Central memory CD4-positive, alpha-beta T cell (primary cell): ENCODE results near the gene CHST8.

Experiments used
- DNase-seq: peaks from one replicate; pipeline ENCODE4 v3.0.0; 2022

The CHST8 gene

DNA sequence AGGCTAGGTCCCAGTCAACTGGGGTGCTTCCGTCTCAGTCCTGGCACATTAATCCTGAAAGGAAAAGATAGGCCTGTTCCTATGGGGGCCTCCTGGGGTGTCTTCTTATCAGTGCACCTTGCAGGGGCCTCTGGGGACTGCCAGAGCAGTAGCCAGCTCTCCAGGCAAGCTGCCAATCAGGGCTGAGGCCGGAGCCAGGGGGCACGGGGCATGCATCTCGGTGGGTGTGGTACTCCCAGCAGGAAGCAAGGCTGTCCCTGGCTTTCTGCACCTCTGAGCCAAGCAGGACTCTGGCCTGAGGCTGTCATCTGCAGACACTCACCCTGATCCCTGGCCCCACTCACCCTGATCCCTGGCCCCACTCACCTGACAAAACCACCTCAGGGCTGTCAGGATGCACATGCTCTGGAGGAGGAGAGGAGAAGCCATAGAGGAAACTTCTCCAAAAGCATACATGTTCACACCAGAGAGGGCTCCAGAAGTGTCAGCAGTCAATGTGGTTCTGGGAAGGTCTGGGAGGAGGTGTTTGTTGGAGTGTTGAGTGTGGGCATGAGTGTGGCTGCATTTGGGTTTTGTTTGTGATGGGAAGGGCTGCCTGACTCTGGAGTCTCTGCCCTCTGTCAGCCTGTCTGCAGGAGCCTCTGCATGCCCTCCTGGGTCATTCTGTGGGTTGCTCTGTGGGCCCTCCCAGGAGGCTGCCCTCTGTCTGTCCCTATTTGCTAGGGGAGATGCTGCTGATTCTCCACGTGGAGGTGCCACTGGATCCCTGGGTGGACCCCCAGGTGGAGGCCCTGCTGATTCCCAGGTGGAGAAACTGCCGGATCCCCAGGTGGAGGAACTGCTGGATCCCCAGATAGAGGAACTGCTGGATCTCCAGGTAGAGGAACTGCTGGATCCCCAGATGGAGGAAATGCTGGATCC lies 152.2 kb downstream of the CHST8 start:
- DNase-seq: no peak

- no peak for DNase-seq
Observed at GRCh38 chr19:33774751-33775150, 153.0 kb downstream of the CHST8 start.

DNA sequence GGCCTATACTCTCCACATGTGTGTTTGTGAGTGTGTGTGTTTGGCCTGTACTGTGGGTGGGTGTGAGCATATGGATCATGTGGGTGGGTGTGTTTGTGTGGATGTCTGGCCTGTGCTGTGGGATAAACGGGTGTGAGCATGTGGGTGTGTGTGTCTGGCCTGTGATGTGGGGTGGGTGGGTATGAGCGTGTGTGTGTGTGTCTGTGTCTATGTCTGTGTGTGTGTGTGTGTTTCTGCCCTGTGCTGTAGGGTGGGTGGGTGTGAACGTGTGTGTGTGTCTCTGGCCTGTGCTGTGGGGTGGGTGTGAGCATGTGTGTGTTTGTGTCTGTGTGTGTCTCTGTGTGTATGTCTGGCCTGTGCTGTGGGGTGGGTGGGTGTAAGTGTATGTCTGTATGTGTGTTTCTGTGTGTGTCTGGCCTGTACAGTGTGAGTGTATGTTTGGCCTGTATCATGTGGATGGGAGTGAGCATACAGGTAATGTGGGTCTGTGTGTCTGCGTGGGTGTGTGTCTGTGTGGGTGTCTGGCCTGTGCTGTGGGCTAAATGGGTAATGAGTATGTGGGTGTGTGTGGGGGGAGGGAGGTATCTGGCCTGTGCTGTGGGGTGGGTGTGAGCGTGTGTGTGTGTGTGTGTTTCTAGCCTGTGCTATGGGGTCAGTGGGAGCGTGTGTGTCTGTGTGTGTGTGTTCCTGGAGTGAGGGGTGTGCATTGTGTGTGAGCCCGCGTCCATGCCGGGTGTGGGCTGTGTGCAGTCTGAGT lies 154.2 kb downstream of the CHST8 start:
- DNase-seq: no peak

GRCh38 chr19:33777351-33777750 lies 155.6 kb downstream of the CHST8 start:
- no peak for DNase-seq

DNA sequence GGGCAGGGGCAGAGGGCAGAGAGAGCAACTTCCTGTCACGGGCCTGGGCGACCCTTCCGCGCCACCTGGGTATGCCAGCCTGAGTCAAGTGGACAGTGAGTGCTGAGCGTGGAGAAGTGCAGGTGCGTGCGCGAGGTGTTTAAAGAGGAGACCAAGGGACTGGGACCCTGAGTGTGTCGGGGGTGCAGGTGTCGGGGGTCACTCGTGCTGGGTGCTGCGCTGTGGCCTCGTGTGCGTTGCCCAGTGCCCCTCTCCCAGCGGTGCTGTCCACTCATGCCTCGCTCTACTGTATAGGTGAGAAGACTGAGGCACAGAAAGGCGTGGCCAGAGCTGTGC lies 156.0 kb downstream of the CHST8 start:
- DNase-seq: no peak

- peak; percentile 78 for DNase-seq
Observed at GRCh38 chr19:33778089-33778791, 156.5 kb downstream of the CHST8 start.

DNA sequence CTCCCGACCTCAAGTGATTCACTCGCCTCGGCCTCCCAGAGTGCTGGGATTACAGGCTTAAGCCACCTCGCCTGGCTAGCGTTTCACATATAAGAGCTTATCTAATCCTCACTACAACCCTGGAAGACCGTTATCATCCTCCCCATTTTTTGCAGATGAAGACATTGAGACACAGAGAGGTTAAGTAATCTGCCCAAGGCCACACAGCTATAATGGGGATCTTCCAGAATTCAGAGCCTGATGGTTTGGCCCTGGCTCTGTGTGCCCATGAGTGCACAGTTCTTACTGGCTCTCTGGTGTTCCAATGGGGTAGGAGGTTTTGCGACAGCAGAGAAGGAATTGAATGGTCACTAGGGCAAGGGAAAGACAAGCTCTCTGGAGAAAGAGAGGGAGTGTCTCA lies 158.1 kb downstream of the CHST8 start:
- DNase-seq: no peak

- no peak for DNase-seq
Observed at GRCh38 chr19:33780251-33780650, 158.5 kb downstream of the CHST8 start.

GRCh38 chr19:33780746-33781145 lies 159.0 kb downstream of the CHST8 start:
- no peak for DNase-seq

DNA sequence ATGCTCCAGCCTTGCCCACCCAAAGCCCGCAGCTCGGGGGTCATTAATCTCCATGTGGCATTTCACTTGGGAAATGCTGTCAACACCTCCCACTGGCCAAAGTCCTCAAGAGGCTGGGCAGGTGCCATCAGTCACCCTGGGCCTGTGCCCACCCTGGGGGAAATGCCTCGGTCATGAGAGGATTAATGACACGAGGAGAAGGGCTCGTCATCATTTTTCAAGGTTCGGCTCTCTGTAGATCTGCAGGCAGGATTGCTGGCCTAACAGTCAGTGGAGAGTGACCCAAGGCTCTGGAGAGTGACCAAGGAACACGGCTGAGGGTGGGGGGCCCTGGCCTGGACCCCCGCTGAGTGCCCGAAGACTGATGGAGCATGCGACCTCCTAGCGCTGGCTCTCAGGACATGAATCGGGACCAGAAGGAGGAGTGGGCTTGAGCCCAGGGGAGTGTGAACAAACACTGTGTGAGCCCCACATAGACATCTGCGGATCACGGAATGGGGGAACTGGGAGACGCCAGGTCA lies 159.7 kb downstream of the CHST8 start:
- DNase-seq: no peak

DNA sequence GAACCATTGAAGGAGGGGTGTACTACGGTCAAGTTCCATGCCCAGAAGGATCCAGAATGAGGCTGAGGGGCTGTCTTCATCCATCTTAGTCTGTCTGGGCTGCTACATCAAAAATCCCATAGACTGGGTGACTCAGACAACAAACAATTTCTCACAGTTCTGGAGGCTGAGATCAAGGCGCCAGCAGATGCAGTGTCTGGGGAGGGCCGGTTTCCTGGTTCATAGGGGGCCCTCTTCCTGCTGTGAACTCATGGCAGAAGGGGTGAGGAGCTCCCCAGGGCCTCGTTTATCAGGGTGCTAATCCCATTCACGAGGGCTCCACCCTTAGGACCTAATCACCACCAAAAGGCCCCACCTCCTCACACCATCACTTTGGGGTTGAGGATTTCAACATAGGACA lies 160.2 kb downstream of the CHST8 start:
- DNase-seq: no peak

GRCh38 chr19:33784432-33784831 lies 162.7 kb downstream of the CHST8 start:
- DNase-seq: no peak

DNA sequence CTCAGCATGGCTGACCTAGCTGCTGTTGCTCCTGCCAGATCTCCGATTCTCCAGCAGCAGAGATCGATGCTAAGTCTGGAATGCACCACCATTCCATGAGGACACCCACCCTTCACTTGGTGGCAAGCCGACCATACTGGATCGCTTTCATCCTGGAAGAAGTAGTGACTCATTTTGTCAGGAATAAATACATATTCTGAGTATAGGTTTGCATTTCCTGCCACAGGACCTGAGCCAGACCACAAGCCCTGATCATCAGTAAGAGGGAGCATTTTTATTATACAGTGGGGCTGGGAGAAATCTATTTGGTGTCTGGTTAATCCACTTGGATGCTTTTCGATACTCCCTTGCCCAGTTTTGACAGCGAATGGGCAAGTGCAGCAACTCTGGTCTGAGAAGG lies 164.0 kb downstream of the CHST8 start:
- DNase-seq: no peak

GRCh38 chr19:33788676-33789075 lies 166.9 kb downstream of the CHST8 start:
- no peak for DNase-seq

GRCh38 chr19:33789344-33789743 lies 167.6 kb downstream of the CHST8 start:
- DNase-seq: no peak

- no peak for DNase-seq
Observed at GRCh38 chr19:33794683-33795369, 173.1 kb downstream of the CHST8 start.

GRCh38 chr19:33795370-33796163 lies 173.8 kb downstream of the CHST8 start:
- no peak for DNase-seq

GRCh38 chr19:33796164-33796875 lies 174.6 kb downstream of the CHST8 start, which contains the start of gene KCTD15:
Gene KCTD15, plus strand, starts transcription at chr19:33796870. Its CDS starts 3,585 bp downstream, at chr19:33800455.
- DNase-seq: no peak

- no peak for DNase-seq
Observed at GRCh38 chr19:33797802-33798671, 176.3 kb downstream of the CHST8 start.

DNA sequence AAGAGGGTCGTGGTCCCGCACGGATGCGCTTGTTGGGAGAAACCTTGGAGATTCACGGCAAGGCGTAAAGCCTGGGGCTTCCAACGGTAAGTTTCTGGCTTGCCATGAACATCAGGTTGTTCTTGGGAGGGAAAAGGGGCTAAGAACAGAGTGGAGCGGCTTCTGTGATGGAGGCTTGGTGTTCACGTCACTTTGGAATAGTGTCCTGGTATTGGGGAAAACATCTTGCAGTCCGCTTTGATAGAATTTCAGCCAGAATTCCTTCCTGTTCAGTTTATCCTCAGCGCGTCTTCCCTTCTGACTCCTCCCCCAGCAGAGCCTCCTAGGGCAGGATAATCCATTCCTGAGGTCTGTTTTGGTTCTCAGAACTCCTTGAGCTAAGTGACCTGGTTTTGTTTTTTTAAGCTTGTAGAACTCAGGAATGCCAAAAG lies 176.9 kb downstream of the CHST8 start:
- DNase-seq: no peak
